GM21390 (cell line): ENCODE results near the gene FCN1.

ENCODE experiments used
- ATAC-seq: cut with Tn5 transposase; IDR thresholded peaks from one replicate; pipeline ENCODE4 v1.9.1; 2021; ENCODE audit not compliant: unreplicated experiment

FCN1 gene

DNA sequence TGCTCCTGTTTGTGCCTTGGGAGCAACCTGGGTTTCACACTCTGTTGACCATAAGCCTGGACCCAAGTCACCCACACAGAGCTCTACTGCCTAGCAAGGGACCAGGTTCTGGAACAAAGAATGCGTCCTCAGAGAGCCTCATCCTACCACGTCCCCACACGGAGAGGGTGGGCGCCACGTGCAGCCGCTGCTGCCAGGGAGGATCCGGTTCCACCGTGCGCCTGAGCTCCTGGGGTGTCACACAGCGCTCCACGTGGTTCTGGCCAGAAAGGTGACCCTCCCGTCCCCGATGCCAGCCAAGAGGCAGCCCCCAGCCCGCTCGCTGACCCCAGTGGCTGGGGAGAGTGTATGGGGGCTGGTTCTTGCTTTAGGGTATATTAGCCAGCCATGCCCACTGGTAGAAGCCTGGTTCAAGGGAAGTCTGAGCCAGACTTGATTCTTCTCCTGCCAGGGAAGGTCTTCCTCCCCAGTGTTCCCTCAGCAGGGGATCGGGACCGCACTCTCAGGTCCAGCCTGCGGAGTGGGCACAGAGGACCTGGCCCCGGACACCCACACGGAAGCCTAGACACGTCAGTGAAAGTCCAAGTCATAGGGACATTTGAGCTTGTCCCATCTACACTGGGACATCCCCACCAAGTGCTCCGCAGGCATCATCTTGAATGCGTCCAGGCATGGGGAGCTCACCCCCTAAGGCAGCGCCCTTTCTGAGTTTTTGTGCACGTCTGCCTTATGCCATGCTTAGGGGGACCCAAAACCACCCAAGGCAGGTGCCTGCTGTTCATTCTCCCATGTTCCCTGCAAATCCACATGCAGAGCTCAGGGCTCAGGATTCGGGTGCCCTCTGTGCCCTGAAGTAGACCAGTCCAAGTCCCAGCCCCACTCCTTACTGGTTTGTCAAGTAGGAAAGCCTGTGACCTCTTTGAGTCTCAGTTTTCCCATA, 2.4 kb downstream of the FCN1 start:
- no peak for ATAC-seq

DNA sequence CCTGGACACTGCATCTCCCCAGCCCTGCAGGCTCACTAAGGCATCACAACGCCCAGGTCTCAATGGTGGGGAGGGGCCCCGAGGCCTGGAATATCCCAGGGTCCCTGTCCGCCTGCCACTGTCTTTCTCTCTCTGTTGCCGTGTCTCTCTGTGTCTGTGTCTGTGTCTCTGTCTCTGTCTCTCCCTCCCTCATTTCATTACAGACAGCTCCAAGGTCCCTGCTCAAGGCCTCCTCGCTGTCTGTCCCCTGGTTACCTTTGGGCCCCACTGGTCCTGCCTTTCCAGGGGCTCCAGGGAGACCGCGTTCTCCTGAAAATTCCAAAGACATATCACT, 3.2 kb downstream of the FCN1 start:
- ATAC-seq = no peak

DNA sequence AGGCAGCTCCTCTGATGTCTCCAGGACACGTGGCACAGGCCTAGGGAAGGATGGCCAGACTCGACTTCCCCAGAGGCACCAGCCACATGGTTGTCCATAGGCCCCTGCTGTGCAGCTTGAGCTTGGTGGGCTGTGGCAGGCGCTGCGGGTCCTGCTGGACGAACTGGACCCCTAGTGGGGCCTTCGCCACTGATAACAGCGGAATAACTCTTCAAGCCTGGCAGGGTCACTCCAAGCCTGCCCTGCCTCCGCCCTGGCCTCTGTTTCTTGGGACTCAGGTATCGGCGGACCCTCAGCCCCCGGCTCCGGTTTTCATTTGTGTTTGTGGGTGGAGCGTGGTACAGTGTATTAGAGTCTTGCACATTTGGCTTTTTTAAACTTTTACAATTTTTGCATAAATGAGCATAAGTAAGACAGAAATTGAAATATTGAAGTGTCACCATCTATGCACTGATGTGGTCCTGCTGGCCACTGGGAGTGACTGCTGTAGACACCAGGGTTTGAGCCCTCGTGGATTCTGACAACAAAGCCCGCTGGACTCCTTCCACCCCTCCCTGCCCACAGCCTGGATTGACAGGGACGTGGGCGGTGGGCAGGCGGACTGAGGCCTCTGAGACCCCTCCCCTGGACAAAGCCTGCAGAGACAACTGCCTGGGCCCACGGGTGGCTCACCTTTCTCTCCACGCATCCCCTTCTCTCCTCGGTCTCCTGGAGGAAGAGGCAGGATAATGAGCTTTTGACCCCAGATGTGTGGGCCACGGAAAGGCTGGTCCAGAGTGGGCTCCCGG, 3.8 kb downstream of the FCN1 start:
- ATAC-seq = no peak

DNA sequence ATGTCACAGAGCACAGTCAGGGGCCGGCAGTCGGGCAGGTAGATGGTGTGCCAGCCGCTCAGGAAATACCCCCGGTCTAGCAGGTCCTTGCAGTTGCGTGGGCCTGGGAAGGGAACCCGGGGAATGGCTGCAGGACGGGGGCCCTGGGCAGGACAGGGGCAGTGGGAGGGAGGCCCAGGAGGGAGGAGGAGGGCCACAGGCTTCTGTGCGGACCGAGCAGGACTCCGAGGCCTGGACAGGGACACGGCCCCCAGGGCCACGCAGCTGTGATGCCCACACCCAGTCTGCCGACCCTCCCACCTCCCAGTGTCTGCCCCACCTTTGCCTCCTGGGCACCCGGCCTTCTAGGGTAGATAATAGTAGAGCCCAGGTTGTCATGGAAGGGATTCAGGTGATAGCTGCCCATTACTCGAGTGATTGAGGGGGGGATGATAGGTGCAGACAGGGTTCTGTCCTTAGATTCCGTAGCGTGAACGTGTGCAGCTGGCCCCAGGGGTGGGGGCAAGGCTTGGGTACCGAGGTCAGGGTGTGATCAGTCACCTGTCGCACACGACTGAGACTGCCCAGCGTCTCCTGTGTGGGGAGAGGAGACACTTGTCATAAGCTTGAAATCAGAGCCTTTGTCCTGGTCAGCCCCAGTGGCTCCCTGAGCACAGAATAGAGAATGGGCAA, 4.5 kb downstream of the FCN1 start:
- ATAC-seq = no peak

DNA sequence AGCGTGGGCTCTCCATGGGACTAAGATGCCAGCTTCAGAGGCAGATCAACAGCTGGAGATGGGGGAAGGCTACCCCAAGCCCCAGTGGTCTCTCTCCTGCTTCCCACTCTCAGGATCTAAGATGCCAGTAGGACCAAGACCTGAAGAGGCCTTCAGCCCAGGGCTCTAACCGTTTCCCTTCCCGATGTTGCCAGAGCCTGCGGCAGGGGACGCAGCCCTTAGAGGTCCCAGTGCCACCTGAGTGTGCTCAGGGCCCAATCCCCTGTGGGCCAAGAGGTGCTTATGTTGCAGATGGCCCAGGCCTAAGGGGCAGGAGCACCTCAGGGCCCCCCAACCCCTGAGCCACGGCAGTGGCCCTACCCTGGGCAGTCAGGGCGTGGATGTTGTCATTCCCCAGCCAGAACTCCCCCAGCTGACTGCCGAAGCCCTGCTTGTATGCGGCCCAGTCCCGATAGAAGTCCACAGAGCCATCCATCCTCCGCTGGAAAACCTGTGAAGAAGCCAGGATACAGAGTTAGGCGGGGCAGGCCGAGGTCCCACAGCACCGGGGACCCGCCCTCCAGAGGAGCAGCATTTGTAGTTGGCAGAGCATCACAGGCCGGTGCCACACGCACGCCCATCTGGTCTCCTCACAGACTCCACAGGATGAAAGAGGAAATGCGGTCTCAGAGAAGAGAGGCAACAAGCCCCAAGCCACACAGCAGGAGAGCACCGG, 5.4 kb downstream of the FCN1 start:
- ATAC-seq = no peak

DNA sequence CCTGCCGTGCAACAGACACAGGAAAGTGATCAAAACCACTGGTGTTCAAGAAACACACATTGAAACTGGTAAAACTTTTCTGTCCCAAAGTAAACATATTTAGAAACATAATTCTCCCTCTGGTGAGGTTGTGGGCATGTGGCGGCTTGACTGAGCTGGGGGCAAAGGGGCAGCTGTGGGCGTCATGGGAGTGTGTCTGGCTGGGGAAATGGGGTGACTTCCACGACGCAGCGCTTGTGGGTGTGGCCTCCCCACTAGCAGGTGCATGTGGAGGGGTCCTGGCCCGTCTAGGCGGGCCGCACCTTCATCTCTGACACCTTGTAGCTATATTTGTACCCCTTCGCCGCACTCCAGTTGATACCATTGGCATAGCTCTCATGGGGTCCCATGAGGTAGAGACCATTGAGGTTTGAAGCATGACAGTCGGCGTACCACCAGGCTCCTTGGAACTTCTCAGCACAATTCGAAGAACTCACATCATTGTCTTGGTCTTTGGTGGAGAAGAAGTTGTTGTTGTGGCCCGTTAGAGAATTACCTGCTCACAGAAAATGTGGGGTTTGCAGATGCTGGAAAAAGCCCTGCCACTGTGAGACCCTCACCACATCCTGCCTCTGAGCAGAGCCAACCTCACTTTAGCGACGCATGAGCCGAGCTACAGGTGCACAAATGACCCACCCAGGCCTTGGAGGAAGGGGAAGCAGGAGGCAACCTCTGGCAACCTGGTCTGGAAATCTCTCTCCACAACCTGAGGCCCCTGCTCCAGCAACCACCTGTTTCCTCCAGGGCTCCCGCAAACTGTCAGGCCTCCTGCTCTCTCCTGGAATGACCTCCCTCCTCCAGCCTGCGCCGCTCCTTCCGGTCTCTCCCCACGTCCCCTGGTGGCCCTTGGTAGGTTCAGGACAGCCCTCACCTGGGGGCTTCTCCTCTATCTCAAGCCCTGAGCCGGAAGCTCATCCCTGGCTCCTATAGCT, 7.9 kb downstream of the FCN1 start:
- ATAC-seq = no peak

DNA sequence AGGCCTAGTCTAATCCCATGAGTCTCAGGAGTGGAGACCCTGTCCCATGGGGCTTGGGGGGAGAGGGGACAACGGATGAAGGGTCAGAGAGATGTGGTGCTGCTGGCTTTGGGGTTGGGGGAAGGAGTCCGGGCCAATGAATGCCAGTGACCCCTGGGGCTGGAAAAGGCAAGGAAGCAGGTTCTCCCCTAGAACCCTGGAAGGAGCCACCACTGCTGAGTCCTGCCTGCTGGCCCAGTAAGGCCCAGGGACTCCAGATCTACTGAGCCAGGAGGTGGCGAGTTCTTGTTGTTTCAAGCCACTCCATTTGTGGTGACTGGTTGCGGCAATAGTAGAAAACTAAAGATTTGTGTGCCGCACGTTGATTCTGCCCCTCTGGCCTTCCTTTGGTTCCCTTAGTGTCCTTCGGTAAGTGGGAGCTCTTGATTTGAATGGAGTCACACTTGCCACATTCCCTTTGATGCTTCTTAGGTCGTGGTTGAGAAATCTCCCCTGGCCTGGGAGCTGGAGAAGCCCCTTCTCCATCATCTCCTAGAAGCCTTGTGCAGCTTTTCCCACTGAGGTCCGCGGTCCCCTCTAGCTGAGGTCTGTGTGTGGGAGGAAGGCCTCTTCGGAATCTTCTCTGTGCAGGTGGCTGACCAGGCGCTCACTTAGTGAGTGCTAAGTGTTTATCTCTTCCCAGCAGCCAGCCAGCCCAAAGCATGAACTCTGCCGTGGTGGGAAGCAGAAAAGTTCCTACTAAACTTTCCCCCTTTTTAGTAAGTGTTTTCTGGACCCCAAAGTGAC, 9.0 kb downstream of the FCN1 start:
- ATAC-seq = no peak

DNA sequence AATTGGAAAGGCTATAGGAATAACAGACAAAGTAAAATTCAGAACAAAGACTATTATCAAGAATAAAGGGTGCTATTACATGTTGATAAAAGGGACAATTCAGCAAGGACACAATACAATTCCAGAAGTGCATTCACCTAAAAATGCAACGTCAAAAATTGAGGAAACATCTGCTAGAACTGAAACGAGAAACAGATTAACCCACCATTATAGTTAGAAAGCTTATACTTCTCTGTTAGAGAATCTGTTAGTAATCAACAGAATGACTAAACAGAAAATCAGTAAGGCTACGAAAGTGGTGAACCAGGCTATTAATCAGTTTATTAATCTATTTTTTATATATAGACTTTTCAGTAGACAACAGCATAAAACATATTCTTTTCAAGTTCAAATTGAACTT, 14.8 kb downstream of the FCN1 start:
- ATAC-seq = no peak

DNA sequence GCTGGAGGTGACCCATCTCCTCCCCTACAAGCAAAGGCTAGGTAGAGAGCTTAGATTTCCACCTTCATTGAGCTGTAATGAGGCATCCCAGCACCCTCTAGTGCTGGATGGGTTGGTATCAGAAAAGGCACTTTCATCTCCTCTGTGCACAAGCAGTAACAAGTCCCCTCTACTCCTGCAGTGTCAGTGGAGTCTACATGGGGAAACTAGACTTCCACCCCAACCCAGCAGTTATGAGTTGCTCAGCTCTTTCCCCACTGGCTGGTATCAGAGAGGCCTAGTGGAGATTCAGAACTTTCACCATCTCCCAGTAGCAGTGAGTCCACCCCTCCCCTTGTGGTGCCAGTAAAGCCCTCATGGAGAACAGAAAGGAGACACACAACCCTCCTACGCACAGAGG, 17.9 kb downstream of the FCN1 start:
- no peak for ATAC-seq

DNA sequence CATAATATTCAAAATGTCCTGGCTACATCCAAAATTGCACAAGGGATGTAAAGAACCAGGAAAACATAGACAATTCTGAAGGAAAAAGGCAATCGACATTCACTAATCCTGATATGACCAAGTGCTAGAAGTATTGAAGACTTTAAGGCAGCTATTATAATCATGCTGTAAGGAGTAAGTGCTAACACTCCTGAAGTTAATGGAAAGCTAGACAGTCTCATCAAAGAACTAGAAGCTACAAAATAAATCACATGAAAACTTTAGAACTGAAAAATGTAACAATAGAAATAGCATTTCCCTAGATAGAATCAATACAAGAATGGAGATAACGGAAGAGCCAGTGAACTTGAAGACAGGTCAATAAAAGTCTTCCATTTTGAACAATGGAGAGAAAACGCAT, 18.5 kb downstream of the FCN1 start:
- no peak for ATAC-seq

DNA sequence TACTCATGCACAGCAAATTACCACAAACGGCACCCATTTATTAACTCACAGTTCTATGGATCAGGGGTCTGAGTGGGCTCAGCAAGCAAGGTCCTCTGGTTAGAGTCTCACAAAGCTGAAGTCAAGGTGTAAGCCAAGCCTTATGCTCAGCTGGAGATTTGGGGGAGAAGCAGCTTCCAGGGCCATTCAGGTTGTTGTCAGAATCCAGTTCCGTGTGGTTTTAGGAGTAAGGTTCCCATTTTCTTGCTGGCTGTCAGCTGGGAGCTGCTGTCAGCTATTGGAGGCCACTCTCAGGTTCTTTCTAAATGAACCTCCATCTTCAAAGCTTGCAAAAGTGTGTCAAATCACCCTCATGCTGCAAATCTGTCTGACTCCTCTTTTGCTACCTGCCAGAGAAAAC, 19.4 kb downstream of the FCN1 start:
- ATAC-seq = no peak

DNA sequence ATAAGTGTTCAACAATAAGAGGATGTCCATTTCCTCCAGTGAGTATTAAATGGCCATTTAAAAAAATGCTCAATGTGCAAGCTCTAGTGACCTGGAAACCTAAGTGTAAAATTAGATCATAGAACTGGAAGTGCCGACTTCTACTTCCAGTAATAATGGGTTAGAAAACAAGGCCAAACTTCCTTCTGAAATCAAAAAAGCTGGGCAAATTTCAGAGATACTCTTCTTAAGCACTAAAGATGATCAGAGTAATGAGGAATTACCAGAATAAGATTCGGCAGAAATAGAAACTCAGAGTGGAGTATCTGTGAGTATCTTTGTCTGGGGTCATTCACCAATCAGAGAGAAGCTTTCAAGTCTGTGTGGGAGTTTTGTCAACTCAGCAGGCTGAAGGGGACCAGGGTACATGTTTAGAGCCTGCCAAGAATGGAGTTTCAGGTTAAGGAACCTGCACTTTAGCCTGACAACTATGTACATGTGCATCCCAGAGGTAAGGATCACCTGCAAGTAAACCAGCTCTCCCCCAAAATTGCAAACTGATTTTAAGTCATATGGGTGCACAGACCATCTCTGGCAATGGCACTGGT, 20.0 kb downstream of the FCN1 start:
- no peak for ATAC-seq

DNA sequence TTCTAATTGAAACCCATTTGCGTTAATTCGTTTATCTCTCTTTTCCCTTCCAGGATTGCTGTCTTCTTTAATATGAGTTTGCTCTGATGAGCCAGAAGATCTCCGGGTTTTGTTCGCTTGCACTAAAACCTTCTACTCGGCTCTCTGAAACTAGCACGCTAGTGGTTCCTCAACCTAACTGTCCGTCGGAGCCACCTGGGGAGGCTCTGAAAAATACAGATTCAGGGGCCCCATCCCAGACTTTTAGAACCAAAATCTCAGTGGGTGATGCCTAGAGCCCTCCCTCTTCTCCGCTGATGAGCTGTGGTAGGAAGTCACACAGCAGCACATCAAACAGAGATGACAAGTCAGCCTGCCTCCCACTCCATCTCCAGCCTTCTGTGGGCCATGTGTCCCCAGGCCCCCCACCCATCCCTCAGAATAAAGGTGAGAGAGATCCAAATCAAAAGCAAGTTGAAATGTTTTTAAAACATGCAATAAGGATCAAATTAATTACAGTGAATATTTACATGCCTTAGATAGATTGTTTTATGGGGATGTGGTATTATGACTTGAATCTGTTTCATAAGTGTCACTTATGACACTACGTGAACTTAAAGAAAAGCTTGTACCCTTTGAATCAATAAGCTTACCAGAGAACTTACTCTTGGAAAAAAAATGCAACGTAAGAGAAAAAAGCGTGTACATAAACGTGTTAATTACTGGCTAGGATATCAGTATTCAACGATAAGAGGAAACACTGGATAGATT, 20.7 kb downstream of the FCN1 start:
- no peak for ATAC-seq

DNA sequence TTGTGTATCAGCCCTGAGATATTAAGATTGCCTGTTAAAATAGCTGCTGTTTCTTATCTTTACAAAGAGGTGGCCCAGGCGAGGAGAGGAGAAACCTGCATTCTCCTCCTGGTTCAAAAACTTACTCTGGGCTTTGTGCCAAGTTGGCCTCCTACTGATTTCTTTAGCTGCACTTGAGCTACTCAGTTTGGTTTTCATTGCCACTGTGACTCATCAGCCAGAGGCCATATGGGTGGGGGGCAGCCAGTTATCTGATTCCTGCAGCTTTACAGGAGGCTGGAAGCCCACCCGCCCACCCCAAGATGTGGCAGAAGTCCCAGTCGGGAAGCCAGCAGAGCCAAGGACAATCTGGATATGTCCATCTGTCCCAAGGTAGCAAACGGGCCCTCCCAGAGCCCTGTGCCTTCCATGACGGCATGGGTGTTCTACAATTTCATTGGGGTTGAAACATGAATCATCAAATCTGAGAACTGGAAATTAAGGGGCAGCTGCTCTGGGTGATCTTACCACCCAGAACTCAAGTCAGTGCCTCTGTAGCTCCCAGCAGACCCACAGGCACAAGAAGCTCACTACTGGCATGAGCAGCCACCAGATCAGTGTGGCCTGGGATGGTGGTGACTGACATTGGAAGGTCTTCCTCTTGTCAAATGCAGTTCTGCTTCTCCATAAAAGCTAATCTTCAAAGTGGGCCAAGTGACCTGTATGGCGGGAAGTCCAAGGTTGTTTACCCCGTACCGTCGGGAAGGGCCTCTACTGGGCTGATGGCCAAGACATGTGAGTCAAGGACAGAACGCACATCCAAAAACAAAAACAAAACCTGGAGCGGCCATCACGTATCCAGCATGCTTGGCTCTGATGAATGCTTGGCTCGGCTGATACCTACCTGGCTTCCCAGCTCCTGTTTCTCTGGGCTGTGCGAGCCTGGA, 21.5 kb downstream of the FCN1 start:
- ATAC-seq = no peak

DNA sequence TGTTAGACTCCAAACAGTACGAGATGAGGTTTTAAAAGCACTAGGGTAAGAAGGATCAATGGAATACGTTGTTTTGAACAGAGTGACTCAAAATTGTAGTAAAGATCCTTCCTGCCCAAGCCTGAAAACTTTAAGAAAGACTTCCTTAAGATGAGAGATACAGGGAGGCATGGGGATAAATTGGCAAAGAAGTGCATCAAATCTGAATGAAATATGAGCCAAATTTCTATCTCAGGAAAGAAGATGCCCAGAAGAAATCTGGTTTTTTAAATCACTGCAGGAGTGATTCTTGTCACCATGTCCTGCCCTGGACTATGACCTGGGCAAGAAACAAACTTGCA, 22.2 kb downstream of the FCN1 start:
- ATAC-seq = no peak

DNA sequence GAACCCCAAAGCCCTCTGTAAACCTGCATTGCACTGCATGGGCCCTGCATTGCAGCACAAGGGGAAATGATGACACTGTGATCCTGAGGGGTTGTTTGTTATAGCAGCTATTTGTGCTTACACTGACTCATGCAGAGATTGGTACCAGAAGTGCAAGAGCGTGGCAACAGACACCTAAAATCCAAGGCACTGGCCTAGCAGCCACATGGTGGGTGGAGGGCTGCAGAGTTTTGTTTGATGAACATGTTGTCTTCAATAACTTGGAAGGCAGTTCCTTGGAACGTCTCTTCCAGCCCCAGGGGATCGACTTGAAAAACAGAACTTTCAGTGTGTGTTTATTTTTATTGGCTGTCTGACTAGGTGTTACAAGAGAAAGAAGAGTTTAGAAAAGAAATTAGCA, 22.6 kb downstream of the FCN1 start:
- no peak for ATAC-seq

DNA sequence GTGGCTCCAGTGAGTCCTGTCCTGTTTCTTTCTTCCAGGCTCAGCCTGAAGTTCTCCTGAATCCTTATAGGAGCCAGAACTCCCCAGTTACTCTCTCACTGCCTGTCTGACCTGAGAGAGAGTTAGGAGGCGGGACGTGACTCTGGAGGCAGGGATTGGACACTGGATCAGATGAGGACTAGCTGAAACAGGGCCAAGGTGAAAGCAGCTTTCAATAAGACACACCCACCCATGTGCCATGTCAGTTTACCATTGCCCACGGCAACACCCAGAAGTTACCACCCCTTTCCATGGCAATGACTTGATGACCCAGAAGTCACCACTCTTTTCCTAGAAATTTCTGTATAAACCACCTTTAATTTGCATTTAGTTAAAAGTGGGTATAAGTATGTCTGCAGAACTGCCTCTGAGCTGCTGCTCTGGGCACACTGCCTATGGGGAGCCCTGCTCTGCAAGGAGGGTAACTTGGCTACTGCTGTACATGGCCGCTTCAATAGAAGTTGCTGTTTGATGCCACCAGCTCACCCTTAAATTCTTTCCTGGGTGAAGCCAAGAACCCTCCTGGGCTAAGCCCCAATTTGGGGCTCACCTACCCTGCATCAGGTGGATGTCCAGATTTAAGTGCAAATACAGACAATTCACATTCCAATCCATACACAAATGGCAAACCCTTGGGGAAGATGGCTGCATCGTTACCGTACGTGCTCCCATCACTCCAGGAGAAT, 23.4 kb downstream of the FCN1 start:
- ATAC-seq = no peak
